Gastrocnemius medialis (tissue), 4 donors: ENCODE data around the gene DUSP1.
A peak's percentile ranks its signal among the peaks of the same experiment; 100 is the strongest.

Source experiments
- CTCF ChIP-seq, 5 experiments: fragments of 450-650 bp in 3 of 5; fragments of 200-600 bp in 2 of 5; sonication (generic) in 2 of 5; IDR thresholded peaks in 4 of 5; conservative IDR thresholded peaks in 1 of 5; 1 replicate in 4 of 5; 2 replicates in 1 of 5; pipeline ENCODE4 v1.5.1; 2016 to 2019; ENCODE audit warnings: antibody characterized with exemption in 5 of 5, mild to moderate bottlenecking in 3 of 5, moderate library complexity in 3 of 5
- POLR2A ChIP-seq, 2 donors: fragments of 450-650 bp; IDR thresholded peaks; one replicate each; pipeline ENCODE4 v1.6.1; 2017; ENCODE audit warnings: antibody characterized with exemption in 2 of 2, mild to moderate bottlenecking in 2 of 2, moderate library complexity in 2 of 2

- TF ChIP-seq CTCF (IDR thresholded peaks at IDR 0.05 in 4 of 5, conservative IDR thresholded peaks at IDR 0.05 in 1 of 5) (no peak), POLR2A (IDR thresholded peaks at IDR 0.05) (peak; percentile 23 to 60)
These were observed 22.6 kb downstream of the DUSP1 start for GRCh38 chr5:172748341-172748843.
